ENCODE results near the gene THOC2. TPM values are rescaled to one million over a fixed set of nuclear protein-coding genes. Genes with fewer than 3 reads are reported as not detected.
A peak's percentile ranks its signal among the peaks of the same experiment; 100 is the strongest.
"Not testable (repeated sequence)": the region's sequence is repeated elsewhere in the genome, so short reads cannot be mapped to it uniquely, and the experiment has no call there.

The THOC2 gene
- total RNA-seq, 1 donor from 2014 or later = 96.2 TPM

DNA sequence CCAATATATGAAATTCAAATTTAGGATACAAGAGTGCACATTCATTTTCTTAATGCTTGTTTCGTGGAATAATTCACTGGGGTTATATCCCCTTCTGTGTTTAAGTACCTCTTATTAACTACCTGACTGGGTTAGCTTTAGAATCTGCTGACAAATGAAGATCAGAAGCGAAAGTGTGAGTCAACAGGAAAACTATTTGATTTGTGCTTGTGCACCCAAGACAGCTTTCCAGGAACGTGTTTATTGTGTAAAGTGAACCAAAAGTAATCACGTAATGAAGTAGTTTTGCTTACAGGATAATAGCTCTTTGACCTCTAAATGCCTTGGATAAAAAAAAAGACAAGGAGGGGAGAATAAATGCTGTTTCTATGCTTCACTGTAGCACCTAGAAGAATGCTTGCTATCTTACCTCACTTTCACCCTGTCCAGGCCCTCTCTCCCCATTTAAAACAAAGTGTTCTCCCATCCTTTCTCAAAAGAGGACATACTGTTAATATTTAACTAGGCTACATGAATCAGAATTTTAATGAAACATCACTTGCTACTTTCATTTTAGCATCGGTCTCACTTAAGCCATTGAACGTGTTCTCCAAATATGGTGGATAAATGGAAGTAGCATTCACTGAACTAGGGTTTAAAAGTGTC lies 141.9 kb downstream of the THOC2 start:
- ATAC-seq (peak in 1 of 2 donors; percentile 73), DNase-seq (no peak)
- no peak overlapping the region for H3K27ac ChIP-seq
- no peaks in the 10 kb centered on the region for H3K9me3 ChIP-seq
- TF ChIP-seq, protein P1, sequence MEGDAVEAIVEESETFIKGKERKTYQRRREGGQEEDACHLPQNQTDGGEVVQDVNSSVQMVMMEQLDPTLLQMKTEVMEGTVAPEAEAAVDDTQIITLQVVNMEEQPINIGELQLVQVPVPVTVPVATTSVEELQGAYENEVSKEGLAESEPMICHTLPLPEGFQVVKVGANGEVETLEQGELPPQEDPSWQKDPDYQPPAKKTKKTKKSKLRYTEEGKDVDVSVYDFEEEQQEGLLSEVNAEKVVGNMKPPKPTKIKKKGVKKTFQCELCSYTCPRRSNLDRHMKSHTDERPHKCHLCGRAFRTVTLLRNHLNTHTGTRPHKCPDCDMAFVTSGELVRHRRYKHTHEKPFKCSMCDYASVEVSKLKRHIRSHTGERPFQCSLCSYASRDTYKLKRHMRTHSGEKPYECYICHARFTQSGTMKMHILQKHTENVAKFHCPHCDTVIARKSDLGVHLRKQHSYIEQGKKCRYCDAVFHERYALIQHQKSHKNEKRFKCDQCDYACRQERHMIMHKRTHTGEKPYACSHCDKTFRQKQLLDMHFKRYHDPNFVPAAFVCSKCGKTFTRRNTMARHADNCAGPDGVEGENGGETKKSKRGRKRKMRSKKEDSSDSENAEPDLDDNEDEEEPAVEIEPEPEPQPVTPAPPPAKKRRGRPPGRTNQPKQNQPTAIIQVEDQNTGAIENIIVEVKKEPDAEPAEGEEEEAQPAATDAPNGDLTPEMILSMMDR (IDR thresholded peaks at IDR 0.05) = no peak
- no peaks in the 10 kb centered on the region for H3K27me3 ChIP-seq (ENCODE audit: low read depth)
- H3K4me1 ChIP-seq = no peaks in the 10 kb centered on the region
- no peaks in the 10 kb centered on the region for H3K36me3 ChIP-seq
- intact Hi-C loops (cut with DNase I) = no loop called here
- H3K4me3 ChIP-seq = no peak overlapping the region

DNA sequence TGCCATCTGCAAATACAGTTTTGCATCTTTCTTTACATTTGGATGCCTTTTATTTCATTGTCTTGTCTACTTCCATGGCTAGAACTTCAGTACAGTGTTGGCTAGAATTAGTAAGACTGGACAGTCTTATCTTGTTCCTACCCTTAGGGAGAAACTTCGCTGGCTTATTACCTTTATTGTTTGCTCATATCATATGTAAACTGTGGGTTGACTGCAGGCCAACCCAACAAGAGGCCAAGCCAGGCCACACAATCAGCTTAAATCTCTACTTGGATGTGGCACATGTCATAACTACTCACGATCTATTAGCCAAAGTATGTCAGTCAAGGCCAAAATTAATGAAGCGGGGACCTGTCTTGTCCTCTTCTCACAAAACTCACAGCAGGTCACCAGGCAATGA lies 144.1 kb downstream of the THOC2 start:
- no peak overlapping the region for H3K27ac ChIP-seq
- H3K36me3 ChIP-seq = no peaks in the 10 kb centered on the region
- H3K4me3 ChIP-seq = no peak overlapping the region
- ATAC-seq (no peak), DNase-seq (no peak)
- intact Hi-C loops (cut with DNase I) = no loop called here
- TF ChIP-seq, protein P1 (IDR thresholded peaks at IDR 0.05) = no peak
- H3K27me3 ChIP-seq (ENCODE audit: low read depth) = no peaks in the 10 kb centered on the region
- no peaks in the 10 kb centered on the region for H3K9me3 ChIP-seq
- no peaks in the 10 kb centered on the region for H3K4me1 ChIP-seq

DNA sequence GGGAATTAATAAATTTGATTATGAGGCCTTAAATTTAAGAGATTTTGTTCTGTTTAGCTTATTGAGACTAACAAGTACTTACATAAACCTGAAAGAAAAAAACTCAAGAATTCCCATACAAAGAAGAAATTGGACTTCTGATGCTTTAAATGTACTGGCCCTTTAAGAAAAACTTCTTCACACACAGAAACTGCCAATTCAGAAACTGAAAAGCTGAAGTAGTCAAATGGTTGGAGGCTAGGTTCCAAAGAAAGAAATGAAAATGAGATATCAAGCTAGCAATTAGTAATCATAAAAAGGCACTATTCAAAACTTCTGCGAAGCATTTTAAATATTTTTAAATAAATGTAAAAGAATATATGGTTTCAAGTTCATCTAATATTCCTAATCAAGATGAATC lies 151.3 kb downstream of the THOC2 start:
- Histone ChIP-seq H3K36me3 (no peaks in the 10 kb centered on the region), H3K9me3 (no peaks in the 10 kb centered on the region), H3K4me3 (no peak overlapping the region), H3K27me3 (ENCODE audit: low read depth) (no peaks in the 10 kb centered on the region), H3K4me1 (no peaks in the 10 kb centered on the region), H3K27ac (no peak overlapping the region)
- DNase-seq = no peak
- no peak for ATAC-seq
- TF ChIP-seq, protein P1 (IDR thresholded peaks at IDR 0.05) = no peak
- intact Hi-C loops (cut with DNase I) = no loop called here

DNA sequence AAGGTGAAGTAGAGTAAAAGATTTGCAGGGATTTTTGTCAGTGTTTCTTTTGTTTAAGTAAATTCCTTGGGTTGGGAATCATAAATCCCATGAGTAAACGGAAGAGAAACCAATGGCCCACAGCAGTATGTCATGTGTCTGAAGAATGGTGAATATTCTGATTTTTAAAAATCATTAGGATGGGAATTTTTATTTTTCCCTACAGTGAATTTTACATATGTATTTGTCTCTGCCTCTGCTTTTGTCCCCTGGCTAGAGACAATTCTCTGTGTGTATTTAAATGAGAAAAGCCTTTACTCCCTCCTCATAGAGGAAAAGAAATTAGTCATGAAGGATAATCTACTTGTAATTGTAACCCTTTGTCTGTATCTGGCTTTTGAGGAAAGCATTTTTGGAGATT lies 152.1 kb downstream of the THOC2 start:
- intact Hi-C loops (cut with DNase I) = no loop called here
- no peak for ATAC-seq

DNA sequence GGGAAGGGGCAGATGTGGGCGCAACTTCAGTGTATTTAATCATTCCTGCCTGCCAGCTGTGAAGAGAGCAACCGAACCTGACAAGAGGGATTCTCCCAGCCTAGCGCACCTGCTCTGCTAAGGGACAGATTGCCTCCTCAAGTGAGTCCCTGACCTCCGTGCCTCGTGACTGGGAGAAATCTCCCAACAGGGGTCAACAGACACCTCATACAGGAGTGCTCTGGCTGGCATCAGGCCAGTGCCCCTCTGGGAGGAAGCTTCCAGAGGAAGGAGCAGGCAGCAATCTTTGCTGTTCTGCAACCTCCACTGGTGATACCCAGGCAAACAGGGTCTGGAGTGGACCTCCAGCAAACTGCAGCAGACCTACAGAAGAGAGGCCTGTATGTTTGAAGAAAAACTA lies 158.8 kb downstream of the THOC2 start:
- intact Hi-C loops (cut with DNase I); DNase-seq; H3K4me3 ChIP-seq; H3K4me1 ChIP-seq; H3K36me3 ChIP-seq; ATAC-seq; H3K9me3 ChIP-seq; H3K27ac ChIP-seq; H3K27me3 ChIP-seq (ENCODE audit: low read depth): not testable (repeated sequence)

More for the DNA sequence above, 152.1 kb downstream of the THOC2 start:
- DNase-seq = no peak
- TF ChIP-seq, protein P1 (IDR thresholded peaks at IDR 0.05) = no peak
- Histone ChIP-seq H3K36me3 (no peaks in the 10 kb centered on the region), H3K27me3 (ENCODE audit: low read depth) (no peaks in the 10 kb centered on the region), H3K9me3 (no peaks in the 10 kb centered on the region), H3K27ac (no peak overlapping the region), H3K4me1 (no peaks in the 10 kb centered on the region), H3K4me3 (no peak overlapping the region)

DNA sequence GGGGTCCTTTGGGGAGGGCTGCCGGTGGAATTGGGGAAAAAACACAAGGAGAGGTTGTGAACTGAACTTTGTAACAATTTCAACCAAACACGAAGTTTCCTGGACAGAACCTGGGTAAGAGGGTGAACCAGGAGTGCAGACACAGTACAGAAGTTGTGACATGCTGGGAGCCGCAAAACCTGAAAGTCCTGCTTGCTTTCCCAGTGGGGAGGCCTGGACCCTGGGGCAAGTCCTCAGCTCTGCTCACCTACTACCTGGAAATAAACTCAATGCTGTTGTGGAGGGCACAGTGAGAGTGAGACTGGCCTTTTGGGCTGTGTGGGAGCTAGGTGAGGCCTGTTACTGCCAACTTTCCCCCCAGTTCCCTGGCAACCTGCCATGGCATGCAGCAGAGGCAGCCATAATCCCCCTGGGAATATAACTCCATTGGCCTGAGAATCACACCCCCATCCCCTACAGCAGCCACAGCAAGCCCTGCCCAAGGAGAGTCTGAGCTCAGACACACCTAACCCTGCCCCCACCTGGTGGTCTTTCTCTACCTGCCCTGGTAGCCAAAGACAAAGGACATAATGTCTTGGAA lies 162.8 kb downstream of the THOC2 start:
- no peak for DNase-seq
- intact Hi-C loops (cut with DNase I) = no loop called here
- no peak overlapping the region for H3K4me3 ChIP-seq
- TF ChIP-seq, protein P1 (IDR thresholded peaks at IDR 0.05) = no peak
- H3K36me3 ChIP-seq = no peaks in the 10 kb centered on the region
- no peak overlapping the region for H3K27ac ChIP-seq
- no peaks in the 10 kb centered on the region for H3K9me3 ChIP-seq
- ATAC-seq = no peak
- H3K4me1 ChIP-seq = no peaks in the 10 kb centered on the region
- no peaks in the 10 kb centered on the region for H3K27me3 ChIP-seq (ENCODE audit: low read depth)
